BJ (cell line): ENCODE results near the gene MPV17L. TPM values are rescaled to one million over a fixed set of nuclear protein-coding genes. Genes with fewer than 3 reads are reported as not detected.

Experiments
- CTCF ChIA-PET: fragments of 350-600 bp; formaldehyde crosslinking; extraction: SDS; loops from one replicate; lab custom pipeline; 2021; ENCODE audit warnings: antibody characterized with exemption, inconsistent platforms; lab: Yijun Ruan, JAX
- POLR2A ChIA-PET: fragments of 300-600 bp; sonication (Branson Sonifier 250); formaldehyde crosslinking; extraction: SDS; loops from one replicate; lab custom pipeline; 2021; ENCODE audit warnings: antibody characterized with exemption; lab: Charles Lee
- DNase-seq: peaks from one replicate; pipeline ENCODE4 v3.0.0-alpha.2; 2011; ENCODE audit warnings: low read depth
- H3K27me3 ChIP-seq: 2 replicates; pipeline ENCODE4 v1.6.0; 2011; ENCODE audit warnings: low read length; ENCODE audit not compliant: control insufficient read depth, insufficient read depth
- H3K36me3 ChIP-seq: 2 replicates; pipeline ENCODE4 v1.5.1; 2011; ENCODE audit warnings: low read length; ENCODE audit not compliant: control insufficient read depth, insufficient read depth
- H3K4me3 ChIP-seq: 2 replicates; pipeline ENCODE4 v1.5.1; 2011; ENCODE audit warnings: low read depth, mild to moderate bottlenecking, control low read depth, low read length
- polyA plus RNA-seq: library from polyadenylated mRNA; depleted of rRNA; stranded (reverse); fragments of >200 nt; gene quantifications from 2 replicates; pipeline ENCODE4 v1.2.3, GENCODE V29; 2011; rRNA removed
- TF ChIP-seq, protein P1 (sequence below): IDR thresholded peaks from 2 replicates; pipeline ENCODE4 v1.5.1; 2011; ENCODE audit warnings: low read depth, mild to moderate bottlenecking, control low read depth, inconsistent platforms, low read length, moderate library complexity; ENCODE audit not compliant: insufficient read depth

MPV17L gene
- polyA plus RNA-seq, 1 experiment: 0.38 TPM

GRCh38 chr16:15460601-15461000, 65.0 kb downstream of the MPV17L start:
- CTCF ChIA-PET: no interaction called here

DNA sequence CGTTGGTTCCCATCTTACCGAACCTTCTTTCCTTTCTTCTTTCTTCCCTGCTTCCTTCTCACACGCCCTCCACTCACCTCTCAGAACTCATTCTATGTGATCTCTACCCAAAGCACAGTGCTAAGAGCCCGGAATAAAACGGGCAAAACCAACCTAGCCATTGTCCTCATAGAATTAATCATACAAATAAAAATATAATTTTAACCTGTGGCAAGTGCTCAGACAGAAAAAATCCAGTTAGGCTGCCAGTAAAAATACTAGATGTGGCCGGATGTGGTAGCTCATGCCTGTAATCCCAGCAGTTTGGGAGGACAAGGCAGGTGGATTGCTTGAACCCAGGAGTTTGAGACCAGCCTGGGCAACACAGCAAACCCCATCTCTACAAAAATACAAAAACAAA, 65.8 kb downstream of the MPV17L start:
- Histone ChIP-seq H3K27me3 (no peaks in the 10 kb centered on the region), H3K36me3 (no peaks in the 10 kb centered on the region), H3K4me3 (no peak overlapping the region)
- ChIA-PET POLR2A (no interaction called here), CTCF (no interaction called here)
- DNase-seq: no peak
- TF ChIP-seq, protein P1, sequence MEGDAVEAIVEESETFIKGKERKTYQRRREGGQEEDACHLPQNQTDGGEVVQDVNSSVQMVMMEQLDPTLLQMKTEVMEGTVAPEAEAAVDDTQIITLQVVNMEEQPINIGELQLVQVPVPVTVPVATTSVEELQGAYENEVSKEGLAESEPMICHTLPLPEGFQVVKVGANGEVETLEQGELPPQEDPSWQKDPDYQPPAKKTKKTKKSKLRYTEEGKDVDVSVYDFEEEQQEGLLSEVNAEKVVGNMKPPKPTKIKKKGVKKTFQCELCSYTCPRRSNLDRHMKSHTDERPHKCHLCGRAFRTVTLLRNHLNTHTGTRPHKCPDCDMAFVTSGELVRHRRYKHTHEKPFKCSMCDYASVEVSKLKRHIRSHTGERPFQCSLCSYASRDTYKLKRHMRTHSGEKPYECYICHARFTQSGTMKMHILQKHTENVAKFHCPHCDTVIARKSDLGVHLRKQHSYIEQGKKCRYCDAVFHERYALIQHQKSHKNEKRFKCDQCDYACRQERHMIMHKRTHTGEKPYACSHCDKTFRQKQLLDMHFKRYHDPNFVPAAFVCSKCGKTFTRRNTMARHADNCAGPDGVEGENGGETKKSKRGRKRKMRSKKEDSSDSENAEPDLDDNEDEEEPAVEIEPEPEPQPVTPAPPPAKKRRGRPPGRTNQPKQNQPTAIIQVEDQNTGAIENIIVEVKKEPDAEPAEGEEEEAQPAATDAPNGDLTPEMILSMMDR: no peak

More at GRCh38 chr16:15460601-15461000, 65.0 kb downstream of the MPV17L start:
- no peaks in the 10 kb centered on the region for H3K27me3 ChIP-seq
- no peak overlapping the region for H3K4me3 ChIP-seq
- POLR2A ChIA-PET: no interaction called here
- no peaks in the 10 kb centered on the region for H3K36me3 ChIP-seq
- TF ChIP-seq, protein P1: no peak
- no peak for DNase-seq

Other genes with a start within 250 kb of the MPV17L start
- 16.5 and 17.8 TPM in 2 replicates for gene NPIPA5, start 17.5 kb upstream of the MPV17L start, polyA plus RNA-seq
- gene BMERB1, start 38.8 kb downstream of the MPV17L start, polyA plus RNA-seq: 43.3 and 72.8 TPM in 2 replicates
- gene MARF1, start 247.4 kb downstream of the MPV17L start, polyA plus RNA-seq: 22.5 and 25.2 TPM in 2 replicates